GM12872 (cell line): ENCODE data around the gene PDAP1.

ENCODE experiments used
- CTCF ChIP-seq: IDR thresholded peaks from 3 replicates; pipeline ENCODE4 v1.5.1; 2011; ENCODE audit warnings: low read depth, mild to moderate bottlenecking, low read length, moderate library complexity; ENCODE audit not compliant: insufficient read depth

Gene PDAP1

GRCh38 chr7:99408379-99409191, at the start of gene PDAP1, which contains the start of gene BUD31:
PDAP1 (minus strand) TSS chr7:99408597; CDS start chr7:99408548, 49 bp downstream.
BUD31 (plus strand) TSS chr7:99408969; CDS start chr7:99411093, 2,124 bp downstream.
- TF ChIP-seq CTCF, result no peak

GRCh38 chr7:99457650-99458493, 49.5 kb upstream of the PDAP1 start:
- TF ChIP-seq CTCF, result no peak

GRCh38 chr7:99457050-99457649, 48.8 kb upstream of the PDAP1 start:
- no peak for TF ChIP-seq CTCF

- no peak for TF ChIP-seq CTCF
Observed at GRCh38 chr7:99456288-99456687, 47.9 kb upstream of the PDAP1 start.

- no peak for TF ChIP-seq CTCF
Observed at GRCh38 chr7:99455874-99456273, 47.5 kb upstream of the PDAP1 start.

- TF ChIP-seq CTCF, result no peak
Observed at GRCh38 chr7:99453105-99453504, 44.7 kb upstream of the PDAP1 start.

GRCh38 chr7:99452541-99452940, 44.1 kb upstream of the PDAP1 start:
- TF ChIP-seq CTCF, result no peak
